Hypothalamus (tissue), 51 donors: ENCODE measurements around the gene ELK3.

Experiments
- DNase-seq, 51 donors: peaks; one replicate each; lab custom pipeline; 2025; lab: John Stamatoyannopoulos, UW

The ELK3 gene

GRCh38 chr12:96193725-96194575 is at the start of gene ELK3:
Gene ELK3, plus strand, starts transcription at chr12:96194375.
- DNase-seq: peak in 24 of 51 donors; percentile 8 to 61 (median 30)

DNA sequence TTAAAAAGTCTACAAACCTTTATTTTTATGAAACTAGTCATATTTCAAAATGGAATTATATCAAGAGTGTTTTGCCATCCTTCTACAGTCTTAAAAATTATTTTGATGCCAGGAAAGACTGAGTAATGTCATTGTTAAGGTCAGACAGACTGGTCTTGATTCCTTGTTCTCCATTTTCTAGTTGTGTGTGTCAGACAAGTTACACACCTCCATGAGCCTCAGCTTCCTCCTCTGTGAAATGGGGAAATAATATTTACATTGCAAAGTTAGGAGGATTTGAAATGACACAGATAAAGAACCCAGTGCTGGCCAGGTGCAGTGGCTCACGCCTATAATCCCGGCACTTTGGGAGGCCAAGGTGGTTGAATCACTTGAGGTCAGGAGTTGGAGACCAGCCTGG is 47.4 kb upstream of the ELK3 start:
- DNase-seq: no peak

GRCh38 chr12:96150442-96150841 is 43.7 kb upstream of the ELK3 start:
- no peak for DNase-seq

- DNase-seq: no peak
These were observed 42.0 kb upstream of the ELK3 start for GRCh38 chr12:96152164-96152563.

DNA sequence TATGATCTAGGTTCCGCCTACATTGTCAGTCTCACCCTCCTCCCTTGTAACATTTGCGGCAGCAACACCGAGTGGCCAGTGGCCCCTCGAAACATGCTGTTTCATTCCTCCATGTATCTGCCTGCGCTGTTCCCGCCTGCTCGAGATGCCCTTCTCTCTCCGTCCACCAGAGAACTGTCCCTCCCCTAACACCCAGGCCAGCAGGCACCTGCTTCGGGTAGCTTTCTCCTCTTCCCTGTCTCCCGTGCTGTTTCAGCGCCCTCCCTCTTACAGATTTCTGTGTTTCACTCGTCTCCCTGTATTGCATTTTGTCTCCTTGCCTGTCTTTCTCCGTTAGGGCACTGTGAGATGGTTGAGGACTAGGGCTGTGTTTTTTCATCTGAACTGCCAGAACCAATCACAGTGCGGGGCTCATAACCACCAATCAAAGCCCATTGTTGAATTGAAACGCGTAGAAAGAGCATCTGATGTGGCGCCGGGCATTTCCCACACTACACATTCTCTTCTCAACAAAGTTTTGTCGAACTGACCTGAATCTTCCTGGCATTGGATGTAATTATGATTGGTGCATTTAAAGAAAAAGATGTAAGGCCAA is 40.9 kb upstream of the ELK3 start:
- no peak for DNase-seq

DNA sequence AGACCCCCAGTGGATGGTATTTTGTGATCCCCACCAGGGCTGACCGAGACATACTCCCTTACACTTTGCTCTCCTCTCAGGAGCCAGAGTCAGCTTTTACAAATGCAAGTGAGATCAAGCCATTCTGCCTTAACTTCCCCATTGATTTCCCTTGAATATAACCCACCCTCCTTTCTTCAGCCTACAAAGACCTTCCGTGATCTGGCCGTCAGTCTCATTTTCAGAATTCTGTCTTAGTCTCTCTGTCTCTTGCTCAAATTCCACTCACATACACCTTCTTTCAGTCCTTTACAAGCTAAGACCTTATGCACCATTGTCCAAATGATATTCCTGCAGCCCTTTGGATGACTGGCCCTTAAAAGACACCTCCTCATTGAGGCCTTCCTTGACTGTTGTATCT is 39.0 kb upstream of the ELK3 start:
- DNase-seq: no peak

DNA sequence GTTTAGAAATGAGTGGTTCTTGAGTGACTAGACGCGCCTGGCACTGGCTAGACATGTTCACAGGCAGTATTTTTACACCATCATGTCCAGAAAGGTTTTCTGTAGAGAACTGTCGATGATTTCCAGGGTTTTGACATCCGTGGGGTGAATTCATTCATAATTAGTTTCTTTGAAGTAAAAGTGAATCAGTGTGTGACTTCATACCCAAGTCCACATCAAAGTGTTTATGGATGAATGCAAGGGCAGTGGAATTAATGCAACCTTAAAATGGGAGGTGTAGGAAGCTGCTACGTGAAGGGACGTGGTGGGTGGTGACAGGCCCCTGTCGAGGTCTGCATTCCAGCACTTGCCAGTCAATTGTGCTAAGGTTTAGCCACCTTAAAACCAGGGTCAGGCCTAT is 38.4 kb upstream of the ELK3 start:
- DNase-seq: no peak

- DNase-seq: no peak
These were observed 38.0 kb upstream of the ELK3 start for GRCh38 chr12:96156211-96156610.

- no peak for DNase-seq
These were observed 36.7 kb upstream of the ELK3 start for GRCh38 chr12:96157427-96157826.

DNA sequence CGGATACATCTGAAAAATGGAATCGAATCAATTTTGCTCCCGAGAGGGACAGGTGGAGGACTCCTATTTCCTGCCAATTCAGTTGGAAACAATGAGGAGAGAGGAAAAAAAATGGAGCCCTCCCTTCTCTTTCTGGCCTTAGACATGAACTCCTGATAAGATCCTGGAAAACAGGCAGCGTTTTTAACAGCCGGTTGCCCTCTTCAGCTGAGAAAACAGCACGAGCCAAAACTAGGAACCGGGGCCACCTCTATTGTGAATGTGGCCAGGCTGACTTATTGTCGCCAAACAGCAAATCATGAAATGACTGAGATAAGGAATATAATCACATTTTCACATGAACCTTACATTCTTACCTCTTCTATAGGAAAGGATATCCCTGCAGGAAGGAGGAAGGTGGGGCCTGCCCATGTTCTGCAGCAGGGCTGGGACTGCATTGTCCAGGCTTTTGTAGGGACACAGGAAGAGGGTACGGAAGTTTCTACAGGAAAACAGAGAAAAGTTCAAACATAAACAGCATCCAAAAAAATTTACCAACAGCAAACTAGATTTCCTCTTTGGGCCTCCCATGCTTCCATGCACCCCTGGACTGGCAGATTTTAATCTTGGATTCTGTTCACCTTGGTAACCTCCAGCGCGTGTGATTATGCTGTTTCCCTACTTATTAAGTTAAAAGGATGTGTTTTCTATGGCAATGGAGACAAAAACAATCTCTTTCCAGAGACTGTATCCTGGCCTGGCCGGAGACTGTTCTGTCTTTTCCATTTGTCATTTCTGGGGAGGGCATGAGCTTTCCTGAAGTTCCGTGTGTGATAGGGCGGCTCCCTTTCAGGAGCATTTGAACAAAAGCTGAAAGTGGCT is 29.0 kb upstream of the ELK3 start:
- no peak for DNase-seq

DNA sequence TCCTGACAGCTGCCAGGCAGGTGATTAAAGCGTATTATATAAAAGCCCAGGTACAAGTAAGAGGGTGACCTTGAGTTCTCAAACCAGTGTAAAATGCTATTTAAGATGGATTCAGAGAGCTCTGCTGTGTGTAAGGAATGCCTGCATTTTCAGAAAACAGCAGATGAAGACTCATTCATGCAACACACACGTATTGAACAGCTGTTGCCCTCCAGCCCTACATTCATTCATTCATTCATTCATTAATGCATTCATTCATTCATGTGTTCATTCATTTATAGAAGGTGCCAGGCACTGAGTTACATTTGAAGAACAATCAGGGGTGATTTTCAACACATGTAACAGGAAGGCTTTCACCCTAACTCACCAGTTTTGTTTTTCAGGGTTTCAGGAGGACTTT is 27.4 kb upstream of the ELK3 start:
- DNase-seq: no peak

GRCh38 chr12:96167492-96167891 is 26.7 kb upstream of the ELK3 start:
- no peak for DNase-seq

DNA sequence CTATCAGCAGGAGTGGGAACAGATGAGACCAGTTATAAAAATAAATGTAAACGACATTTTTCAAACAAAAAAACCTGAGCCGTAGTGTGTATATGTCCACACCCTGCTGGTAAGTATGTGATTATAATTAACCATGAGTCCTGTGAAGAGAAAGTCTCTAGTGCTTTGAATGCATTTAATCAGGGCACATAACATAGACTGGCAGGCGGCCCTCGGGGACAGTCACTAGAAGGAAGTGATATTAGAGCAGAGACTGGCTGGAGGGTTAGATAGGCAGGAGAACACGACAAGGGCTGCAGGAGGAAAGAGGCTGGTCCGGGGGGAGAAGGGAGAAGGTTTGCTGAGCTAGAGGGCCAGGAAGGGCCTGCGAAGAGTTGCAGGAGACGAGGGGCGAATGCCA is 23.8 kb upstream of the ELK3 start:
- DNase-seq: peak in 2 of 51 donors; percentile 2 to 11

DNA sequence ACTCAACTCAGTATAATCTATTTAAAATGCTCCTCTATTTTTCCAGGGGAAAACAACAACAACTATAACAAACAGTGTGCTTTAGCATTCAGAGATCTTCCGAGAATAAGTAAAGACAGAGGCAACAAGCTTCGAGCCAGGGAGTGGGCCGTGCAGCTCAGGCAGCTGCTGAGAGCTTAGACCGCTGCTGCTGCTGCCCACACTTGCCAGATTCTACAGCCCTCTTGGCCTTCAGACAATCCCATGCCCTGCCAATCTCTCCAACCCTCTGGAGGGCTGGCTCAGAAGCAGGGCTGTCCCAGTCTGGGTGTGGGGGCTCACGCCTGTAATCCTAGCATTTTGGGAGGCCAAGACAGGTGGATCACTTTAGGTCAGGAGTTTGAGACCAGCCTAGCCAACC is 23.4 kb upstream of the ELK3 start:
- DNase-seq: peak in 9 of 51 donors; percentile 1 to 32 (median 12)

GRCh38 chr12:96171905-96172304 is 22.3 kb upstream of the ELK3 start:
- no peak for DNase-seq

GRCh38 chr12:96172981-96173380 is 21.2 kb upstream of the ELK3 start:
- DNase-seq: no peak

GRCh38 chr12:96176575-96176974 is 17.6 kb upstream of the ELK3 start:
- no peak for DNase-seq

GRCh38 chr12:96177013-96177412 is 17.2 kb upstream of the ELK3 start:
- DNase-seq: no peak

DNA sequence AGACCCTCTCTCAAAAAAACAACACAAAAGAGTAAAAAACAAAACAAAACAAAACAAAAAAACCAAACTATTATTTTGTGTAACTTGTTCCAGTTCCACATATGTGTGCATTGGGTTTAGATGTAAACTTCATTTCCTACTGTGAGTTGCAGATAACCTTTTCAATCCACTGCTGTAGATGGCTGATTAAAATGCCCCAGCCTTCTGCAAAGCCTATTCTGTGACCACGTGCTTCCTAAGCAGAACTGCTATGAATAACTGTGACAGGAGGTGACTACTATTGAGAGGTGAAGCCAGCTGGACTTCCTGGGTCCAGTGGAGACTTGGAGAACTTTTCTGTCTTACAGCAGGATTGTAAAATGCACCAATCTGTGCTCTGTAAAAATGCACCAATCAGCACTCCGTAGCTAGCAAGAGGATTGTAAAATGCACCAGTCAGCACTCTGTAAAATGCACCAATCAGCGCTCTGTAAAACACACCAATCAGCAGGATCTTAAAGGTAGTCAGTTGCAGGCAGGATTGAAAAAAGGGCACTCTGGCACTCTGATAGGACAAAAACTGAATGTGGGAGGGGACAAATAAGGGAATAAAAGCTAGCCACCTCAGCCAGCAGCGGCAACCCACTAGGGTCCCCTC is 10.3 kb upstream of the ELK3 start:
- DNase-seq: no peak

DNA sequence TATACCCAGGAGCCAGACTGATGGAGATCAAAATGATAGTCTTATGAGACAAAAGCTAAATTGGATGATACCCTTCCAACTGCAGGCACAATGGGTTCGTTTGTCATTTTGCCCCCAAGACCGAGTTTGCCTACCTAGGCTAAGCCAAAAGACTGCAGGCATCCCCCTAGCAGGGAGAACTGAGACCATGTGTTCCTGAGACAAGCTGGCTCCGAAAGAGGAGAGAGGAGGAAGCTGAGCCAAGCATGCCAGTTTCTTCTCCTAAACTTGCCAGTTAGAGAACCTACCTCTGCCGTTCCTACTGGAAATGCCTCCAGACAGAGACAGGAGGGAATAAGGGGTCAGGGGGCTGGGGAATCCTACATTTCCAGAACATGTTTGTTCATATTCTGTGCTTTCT is 8.3 kb upstream of the ELK3 start:
- DNase-seq: no peak
